Endothelial cell of umbilical vein (primary cell): ENCODE results near the gene DYNC1H1. TPM values are rescaled to one million over a fixed set of nuclear protein-coding genes. Genes with fewer than 3 reads are reported as not detected.

Source experiments
- BruUV-seq: library from RNA; stranded (reverse); fragments of 400-500 nt; replicated peaks from 2 replicates; lab custom pipeline; 2021; lab: Mats Ljungman, UMichigan
- CTCF ChIA-PET: fragments of 300-600, 350-600 bp; sonication (Branson Sonifier 250); formaldehyde crosslinking; loops from one replicate; lab custom pipeline; 2021; ENCODE audit warnings: antibody characterized with exemption, inconsistent platforms; lab: Charles Lee
- POLR2A ChIA-PET: fragments of 300-600, 350-600 bp; sonication (Branson Sonifier 250); formaldehyde crosslinking; loops from one replicate; lab custom pipeline; 2021; ENCODE audit warnings: antibody characterized with exemption, inconsistent platforms; lab: Charles Lee
- DNase-seq: peaks from one replicate; pipeline ENCODE4 v3.0.0-alpha.2; 2011; ENCODE audit warnings: low read depth, low spot score
- FAIRE-seq: peaks from 2 replicates; lab custom pipeline; 2011; peaks lifted over from hg19 to GRCh38; lab: Jason Lieb, UNC
- H2AFZ ChIP-seq: 2 replicates; pipeline ENCODE4 v1.6.0; 2012; ENCODE audit warnings: low read depth, low read length, control low read depth, inconsistent platforms
- H3K27ac ChIP-seq: 2 replicates; pipeline ENCODE4 v1.5.1; 2011; ENCODE audit warnings: low read depth, mild to moderate bottlenecking, control low read depth, low read length, moderate library complexity; ENCODE audit not compliant: insufficient read depth
- H3K27me3 ChIP-seq, 2 experiments: 2 replicates each; pipeline versions ENCODE4 v1.6.0 to v1.6.1; 2011; ENCODE audit warnings: low read length in 2 of 2, mixed read lengths in 1 of 2; ENCODE audit not compliant: control insufficient read depth in 2 of 2, insufficient read depth in 2 of 2
- H3K36me3 ChIP-seq, 2 experiments: 2 replicates in 1 of 2; 3 replicates in 1 of 2; pipeline ENCODE4 v1.5.1; 2011; ENCODE audit warnings: low read length in 2 of 2, mild to moderate bottlenecking in 1 of 2, moderate library complexity in 1 of 2; ENCODE audit not compliant: control insufficient read depth in 2 of 2, insufficient read depth in 2 of 2; ENCODE audit errors: extremely low read depth in 1 of 2
- H3K4me1 ChIP-seq: 3 replicates; pipeline ENCODE4 v1.5.1; 2011; ENCODE audit warnings: mild to moderate bottlenecking, low read length; ENCODE audit not compliant: control insufficient read depth, insufficient read depth; ENCODE audit errors: extremely low read depth
- H3K4me2 ChIP-seq: 2 replicates; pipeline ENCODE4 v1.6.1; 2011; ENCODE audit warnings: low read length, control low read depth, mixed read lengths; ENCODE audit not compliant: insufficient read depth
- H3K4me3 ChIP-seq, 3 experiments: fragments of 200-600 bp in 1 of 3; sonication (generic), shearing (Covaris generic) in 1 of 3; replicated peaks in 1 of 3; 2 replicates each; pipeline ENCODE4 v1.5.1; 2011 to 2016; ENCODE audit warnings: control low read depth in 3 of 3, low read length in 3 of 3, mild to moderate bottlenecking in 2 of 3, inconsistent platforms in 1 of 3, low read depth in 1 of 3, moderate library complexity in 1 of 3; ENCODE audit not compliant: insufficient read depth in 1 of 3
- H3K79me2 ChIP-seq: 2 replicates; pipeline ENCODE4 v1.6.0; 2012; ENCODE audit warnings: low read length, inconsistent platforms; ENCODE audit not compliant: control insufficient read depth, insufficient read depth
- H3K9ac ChIP-seq: replicated peaks from 2 replicates; pipeline ENCODE3; 2011; ENCODE audit warnings: low read length, control low read depth; ENCODE audit not compliant: insufficient read depth; ENCODE audit errors: extremely low read depth
- H3K9me1 ChIP-seq: replicated peaks from 3 replicates; pipeline ENCODE4 v1.6.0; 2011; ENCODE audit warnings: mild to moderate bottlenecking, low read length; ENCODE audit not compliant: control insufficient read depth, insufficient read depth; ENCODE audit errors: extremely low read depth
- H3K9me3 ChIP-seq: replicated peaks from 2 replicates; pipeline ENCODE4 v1.5.1; 2012; ENCODE audit warnings: low read length, inconsistent platforms; ENCODE audit not compliant: control insufficient read depth, insufficient read depth
- H4K20me1 ChIP-seq: replicated peaks from 2 replicates; pipeline ENCODE3; 2011; ENCODE audit warnings: mild to moderate bottlenecking, low read length; ENCODE audit not compliant: control insufficient read depth, insufficient read depth; ENCODE audit errors: extremely low read depth
- CTCF ChIP-seq, 2 donors: IDR thresholded peaks; 1 replicate in 1 of 2; 2 replicates in 1 of 2; pipeline ENCODE4 v1.5.1; 2011; ENCODE audit warnings: low read length in 2 of 2, mild to moderate bottlenecking in 2 of 2, moderate library complexity in 2 of 2, control low read depth in 1 of 2, inconsistent platforms in 1 of 2, low read depth in 1 of 2; ENCODE audit not compliant: insufficient read depth in 1 of 2; ENCODE audit errors: extremely low read depth in 1 of 2
- EZH2 ChIP-seq: IDR thresholded peaks from 2 replicates; pipeline ENCODE4 v1.6.1; 2012; ENCODE audit warnings: borderline replicate concordance, low read depth, mild to moderate bottlenecking, moderate library complexity, low read length, inconsistent platforms; ENCODE audit not compliant: severe bottlenecking
- FOS ChIP-seq: IDR thresholded peaks from 2 replicates; pipeline ENCODE4 v1.6.1; 2011; ENCODE audit warnings: mild to moderate bottlenecking, low read length, moderate library complexity, borderline replicate concordance; ENCODE audit not compliant: insufficient read depth
- GATA2 ChIP-seq: IDR thresholded peaks from 2 replicates; pipeline ENCODE4 v1.7.0; 2011; ENCODE audit warnings: low read depth, mild to moderate bottlenecking, moderate library complexity, mixed read lengths, low read length; ENCODE audit not compliant: insufficient read length, insufficient read depth
- JUN ChIP-seq: IDR thresholded peaks from 2 replicates; pipeline ENCODE4 v1.6.1; 2011; ENCODE audit warnings: borderline replicate concordance, low read depth; ENCODE audit not compliant: insufficient read length, insufficient read depth
- MAX ChIP-seq: IDR thresholded peaks from 2 replicates; pipeline ENCODE4 v1.6.1; 2011; ENCODE audit not compliant: insufficient read depth, insufficient read length
- MYC ChIP-seq: IDR thresholded peaks from one replicate; pipeline ENCODE4 v1.6.1; 2011; ENCODE audit warnings: mild to moderate bottlenecking, low read depth, low read length
- POLR2A ChIP-seq: IDR thresholded peaks from 2 replicates; pipeline ENCODE4 v1.6.1; 2012; ENCODE audit warnings: low read depth, mild to moderate bottlenecking, control low read depth, low read length
- POLR2AphosphoS5 ChIP-seq: IDR thresholded peaks from 2 replicates; pipeline ENCODE4 v1.6.1; 2012; ENCODE audit warnings: low read depth, mild to moderate bottlenecking, control low read depth, low read length, moderate library complexity; ENCODE audit not compliant: insufficient read depth
- dilution Hi-C: fragments of 300-500 bp; cut with MboI; formaldehyde crosslinking; loops from one replicate; pipeline ENCODE4 v1.15.0; 2019; ENCODE audit warnings: low sequenced_read_pairs; ENCODE audit not compliant: extremely low pct_ligation_motif_present
- intact Hi-C: fragments of 100-400 bp; cut with micrococcal nuclease; formaldehyde crosslinking; loops from one replicate; pipeline ENCODE4 v1.10.0; 2022
- polyA plus RNA-seq, 4 experiments: library from polyadenylated mRNA; depleted of rRNA in 3 of 4; stranded (reverse) in 3 of 4; unstranded in 1 of 4; fragments of >200 nt; gene quantifications; 2 replicates each; pipeline versions ENCODE4 v1.2.1 to v1.2.3, GENCODE V29; 2011 to 2012; ENCODE audit warnings: missing spikeins in 1 of 4
- total RNA-seq: library from RNA; stranded (reverse); gene quantifications from 2 replicates; pipeline ENCODE4 v1.2.3, GENCODE V29; 2021

The DYNC1H1 gene
- total and polyA plus RNA-seq, 2 donors (not counting 3 experiments of a cell fraction or from before 2014, with no cell fraction given): 254 to 648 TPM

GRCh38 chr14:101963656-101964296 is 597 bp upstream of the DYNC1H1 start:
- Histone ChIP-seq H3K9me3 (no peaks in the 10 kb centered on the region), H3K9ac (no peak overlapping the region), H3K79me2 (peaks cover 43% of the 10 kb centered on the region), H4K20me1 (peaks cover 3% of the 10 kb centered on the region), H3K4me3 (peak overlapping the region in 1 of 3 experiments; percentile 2), H3K9me1 (no peaks in the 10 kb centered on the region), H2AFZ (peak overlapping the region; percentile 74), H3K4me1 (peaks cover 14% of the 10 kb centered on the region), H3K27me3 (no peaks in the 10 kb centered on the region), H3K4me2 (peak overlapping the region; percentile 39), H3K27ac (no peak overlapping the region), H3K36me3 (no peaks in the 10 kb centered on the region)
- intact Hi-C loops: loop anchor here (1.0 to 5.0 kb wide), 4 partner anchors 9 to 176 kb away; partner anchors contain the start of genes HSP90AA1 and WDR20
- dilution Hi-C loops: no loop called here
- DNase-seq (no peak), FAIRE-seq (no peak)
- ChIA-PET POLR2A (interaction anchor here (0.5 kb wide), 1 partner anchor 28 kb away, joined by 4 read pairs; no protein-coding TSS in a partner anchor), CTCF (interaction anchor here (1.0 to 1.6 kb wide), 2 partner anchors 193 to 257 kb away, joined by 3 to 5 read pairs; no protein-coding TSS in a partner anchor)
- TF ChIP-seq POLR2A (no peak), GATA2 (no peak), MYC (no peak), POLR2AphosphoS5 (no peak), CTCF (IDR thresholded peaks at IDR 0.05; ENCODE audit: extremely low read depth in 1 of 2, insufficient read depth in 1 of 2, low read depth in 1 of 2, low read length in 2 of 2) (no peak), FOS (no peak), EZH2 (no peak), MAX (no peak), JUN (no peak)
- BruUV-seq: no TSS peak
